HG02763 (cell line): Measurements from ENCODE around the gene HORMAD1.
"Not testable (repeated sequence)": the region's sequence is repeated elsewhere in the genome, so short reads cannot be mapped to it uniquely, and the experiment has no call there.

Experiments used
- ATAC-seq: cut with Tn5 transposase; IDR thresholded peaks from one replicate; pipeline ENCODE4 v1.9.1; 2021; ENCODE audit warnings: mild to moderate bottlenecking, moderate library complexity; ENCODE audit not compliant: unreplicated experiment

Gene HORMAD1, protein sequence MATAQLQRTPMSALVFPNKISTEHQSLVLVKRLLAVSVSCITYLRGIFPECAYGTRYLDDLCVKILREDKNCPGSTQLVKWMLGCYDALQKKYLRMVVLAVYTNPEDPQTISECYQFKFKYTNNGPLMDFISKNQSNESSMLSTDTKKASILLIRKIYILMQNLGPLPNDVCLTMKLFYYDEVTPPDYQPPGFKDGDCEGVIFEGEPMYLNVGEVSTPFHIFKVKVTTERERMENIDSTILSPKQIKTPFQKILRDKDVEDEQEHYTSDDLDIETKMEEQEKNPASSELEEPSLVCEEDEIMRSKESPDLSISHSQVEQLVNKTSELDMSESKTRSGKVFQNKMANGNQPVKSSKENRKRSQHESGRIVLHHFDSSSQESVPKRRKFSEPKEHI

DNA sequence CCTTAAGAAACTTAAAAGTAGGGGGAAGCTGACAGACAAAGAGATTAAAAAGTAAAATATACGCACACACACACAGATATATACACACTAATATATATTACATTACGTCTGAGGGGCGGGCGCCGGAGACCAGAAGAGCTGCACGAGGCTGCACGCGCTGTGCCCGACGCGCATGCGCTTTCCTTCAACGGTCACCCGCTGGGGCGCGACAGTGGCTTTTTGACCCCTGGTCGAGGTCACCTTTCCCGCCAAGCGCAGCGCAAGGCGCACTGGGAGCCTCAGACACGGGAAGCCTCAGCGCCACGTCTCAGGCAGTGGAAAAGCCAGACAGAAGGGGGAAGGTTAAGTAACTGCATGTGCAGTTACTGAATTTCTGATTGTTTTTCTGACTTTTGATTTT lies at the start of gene HORMAD1:
Gene HORMAD1, minus strand, starts transcription at position 193 of the 400 bp plus-strand sequence. CDS start 1,390 bp downstream, outside the sequence.
- ATAC-seq: no peak

DNA sequence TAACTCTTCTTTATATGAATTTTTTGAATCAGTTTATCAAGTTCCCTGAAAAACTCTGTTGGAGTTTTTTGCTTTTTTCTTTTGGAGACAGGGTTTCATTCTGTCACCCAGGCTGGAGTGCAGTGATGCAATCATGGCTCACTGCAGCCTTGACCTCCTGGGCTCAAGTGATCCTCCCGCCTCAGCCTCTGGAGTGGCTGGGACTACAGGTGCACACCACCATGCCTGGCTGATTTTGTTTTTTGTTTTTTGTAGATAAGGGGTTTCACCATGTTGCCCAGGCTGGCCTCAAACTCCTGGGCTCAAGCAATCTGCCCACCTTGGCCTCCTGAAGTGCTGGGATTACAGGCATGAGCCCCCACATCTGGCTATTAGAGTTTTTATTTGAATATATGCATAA lies 47.0 kb upstream of the HORMAD1 start:
- ATAC-seq: not testable (repeated sequence)

DNA sequence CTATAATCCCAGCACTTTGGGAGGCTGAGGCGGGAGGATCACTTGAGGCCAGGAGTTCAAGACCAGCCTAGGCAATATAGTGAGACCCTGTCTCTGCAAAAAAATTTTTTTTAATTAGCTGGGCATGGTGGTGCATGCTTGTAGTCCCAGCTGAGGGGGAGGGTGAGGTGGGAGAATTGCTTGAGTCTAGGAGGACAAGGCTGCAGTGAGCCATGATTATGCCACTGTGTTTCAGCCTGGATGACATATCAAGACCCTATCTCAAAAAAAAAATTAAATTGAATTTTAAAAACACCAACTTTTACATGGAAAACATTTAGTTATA lies 45.2 kb upstream of the HORMAD1 start:
- peak; percentile 5 for ATAC-seq

DNA sequence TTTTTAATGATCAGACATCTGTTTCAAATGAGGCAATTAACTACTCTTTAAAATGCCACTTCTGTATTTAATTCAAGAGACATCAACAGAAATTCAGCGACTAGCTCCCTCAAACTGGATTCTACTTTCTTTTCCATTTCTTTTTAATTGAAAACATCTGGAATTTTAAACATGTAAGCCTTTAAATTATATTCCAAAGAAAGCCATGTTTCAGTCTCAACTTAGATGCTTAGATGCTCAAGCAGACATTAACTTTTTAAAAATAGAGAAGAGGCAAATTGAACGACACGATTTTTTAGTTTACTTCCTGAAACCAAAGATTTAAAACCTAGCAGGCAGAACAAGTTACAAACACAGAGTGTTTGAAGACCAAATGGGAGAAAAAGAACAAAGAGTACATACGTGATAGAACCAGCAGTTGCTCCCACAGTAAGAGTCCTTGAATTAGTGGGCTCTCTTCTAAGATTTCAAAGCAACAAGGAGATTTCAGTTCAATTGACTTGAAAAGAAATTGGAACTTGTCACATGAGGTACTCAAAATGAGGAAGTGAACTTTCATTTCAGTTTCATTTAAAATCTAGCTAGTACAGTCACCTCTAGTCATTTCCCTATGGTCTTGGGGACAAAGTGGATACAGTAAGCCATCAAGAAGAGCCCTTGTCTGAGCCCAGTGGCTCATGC lies 44.7 kb upstream of the HORMAD1 start, which contains the start of gene CTSS:
Gene CTSS, minus strand, starts transcription at position 483 of the 681 bp plus-strand sequence. CDS start 1,015 bp downstream, outside the sequence.
- ATAC-seq: peak; percentile 83

DNA sequence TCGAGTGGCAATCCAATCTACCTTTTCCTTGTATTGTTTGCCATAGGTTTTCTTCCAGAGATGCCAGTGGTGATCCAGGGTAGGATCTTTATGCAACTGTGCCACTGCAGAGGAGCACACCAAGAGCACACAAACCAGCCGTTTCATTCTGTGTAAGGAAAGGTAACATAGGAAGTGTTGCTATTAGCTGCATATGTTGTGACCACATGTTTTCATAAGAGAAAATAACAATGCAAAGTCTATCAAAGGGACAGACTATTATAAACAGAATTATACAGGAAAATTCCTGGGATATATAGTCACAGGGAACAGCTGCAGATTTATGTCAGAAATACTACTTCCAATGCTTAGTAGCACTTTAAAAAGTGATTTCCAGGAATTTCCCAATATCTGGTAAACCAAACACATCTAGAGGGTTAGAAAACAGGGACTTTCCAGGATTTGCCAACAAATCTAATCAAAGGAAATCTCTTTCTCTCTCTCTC lies 44.0 kb upstream of the HORMAD1 start:
- no peak for ATAC-seq

DNA sequence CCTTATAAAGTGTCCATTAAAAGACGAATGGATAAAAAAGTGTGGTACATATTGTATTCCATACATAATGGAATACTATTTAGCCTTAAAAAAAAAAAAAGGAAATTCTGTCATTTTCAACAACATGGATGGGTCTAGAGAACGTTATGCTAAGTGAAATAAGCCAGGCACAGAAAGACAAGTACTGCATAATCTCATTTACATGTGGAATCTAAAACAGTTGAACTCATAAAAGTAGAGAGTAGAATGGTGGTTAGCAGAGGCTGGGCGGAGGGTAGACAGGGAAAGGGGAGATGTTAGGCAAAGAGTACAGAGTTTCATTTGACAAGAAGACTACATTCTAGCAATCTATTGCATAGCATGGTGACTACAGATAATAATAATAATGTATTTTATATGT lies 42.3 kb upstream of the HORMAD1 start:
- ATAC-seq: no peak

DNA sequence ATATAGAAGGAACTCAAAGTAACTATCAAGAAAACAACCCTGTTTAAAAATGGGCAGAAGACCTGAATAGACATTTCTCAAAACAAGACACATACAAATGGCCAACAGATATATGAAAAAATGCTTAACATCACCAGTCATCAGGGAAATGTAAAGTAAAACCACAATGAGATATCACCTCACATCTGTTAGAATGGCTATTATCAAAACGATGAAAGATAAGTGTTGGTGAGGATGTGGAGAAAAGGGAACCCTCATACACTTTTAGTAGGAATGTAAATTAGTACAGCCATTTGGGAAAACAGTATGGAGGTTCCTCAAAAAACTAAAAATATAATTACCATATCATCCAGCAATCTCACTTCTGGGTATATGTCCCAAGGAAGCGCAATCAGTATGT lies 41.9 kb upstream of the HORMAD1 start:
- ATAC-seq: no peak

DNA sequence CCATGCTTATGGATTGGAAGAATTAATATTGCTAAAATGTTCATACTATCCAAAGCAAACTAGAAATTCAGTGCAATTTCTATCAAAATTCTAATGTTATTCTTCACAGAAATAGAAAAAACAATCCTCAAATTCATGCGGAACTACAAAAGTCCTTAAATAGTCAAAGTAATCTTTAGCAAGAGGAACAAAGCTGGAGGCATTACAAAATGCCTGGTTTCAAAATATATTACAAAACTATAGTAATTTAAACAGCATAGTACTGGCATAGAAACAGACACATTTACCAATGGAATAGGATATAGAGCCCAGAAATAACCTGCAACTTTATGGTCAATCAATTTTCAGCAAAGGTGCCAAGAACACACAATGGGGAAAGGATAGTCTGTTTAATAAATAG lies 41.1 kb upstream of the HORMAD1 start:
- ATAC-seq: no peak

DNA sequence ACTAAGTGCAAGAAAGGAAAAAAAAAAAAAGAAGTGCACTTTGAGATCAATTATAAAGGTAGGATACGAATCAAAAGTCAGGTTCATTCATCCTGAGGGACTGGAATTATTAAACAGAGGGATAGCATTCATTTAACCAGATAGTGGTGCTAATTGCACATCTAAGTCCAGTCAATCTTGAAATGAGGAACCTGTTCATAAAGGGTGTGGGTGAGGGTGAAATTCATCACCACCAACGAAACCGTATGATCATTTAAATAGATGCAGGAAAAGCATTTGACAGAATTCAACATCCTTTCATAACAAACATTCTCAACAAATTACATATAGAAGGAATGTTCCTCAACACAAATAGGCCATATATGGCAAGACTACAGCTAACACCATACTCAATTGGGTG lies 39.3 kb upstream of the HORMAD1 start:
- no peak for ATAC-seq

DNA sequence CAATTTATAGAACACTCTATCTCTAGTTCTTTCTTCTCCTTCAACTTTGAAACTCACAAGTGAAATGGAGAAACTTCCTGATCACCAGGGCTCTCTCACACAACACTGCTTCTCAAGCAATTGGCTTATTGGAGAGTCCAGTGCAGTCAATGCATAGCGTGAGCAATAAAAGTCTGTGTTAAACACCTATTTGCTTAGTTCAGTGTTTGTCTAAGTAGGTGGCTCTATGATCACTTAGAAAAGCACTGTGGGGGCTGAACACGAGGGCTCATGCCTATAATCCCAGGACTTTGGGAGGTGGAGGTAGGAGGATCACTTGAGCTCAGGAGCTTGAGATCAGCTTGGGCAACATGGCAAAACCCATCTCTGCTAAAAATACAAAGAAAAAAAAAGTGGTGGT lies 32.7 kb upstream of the HORMAD1 start:
- ATAC-seq: no peak

DNA sequence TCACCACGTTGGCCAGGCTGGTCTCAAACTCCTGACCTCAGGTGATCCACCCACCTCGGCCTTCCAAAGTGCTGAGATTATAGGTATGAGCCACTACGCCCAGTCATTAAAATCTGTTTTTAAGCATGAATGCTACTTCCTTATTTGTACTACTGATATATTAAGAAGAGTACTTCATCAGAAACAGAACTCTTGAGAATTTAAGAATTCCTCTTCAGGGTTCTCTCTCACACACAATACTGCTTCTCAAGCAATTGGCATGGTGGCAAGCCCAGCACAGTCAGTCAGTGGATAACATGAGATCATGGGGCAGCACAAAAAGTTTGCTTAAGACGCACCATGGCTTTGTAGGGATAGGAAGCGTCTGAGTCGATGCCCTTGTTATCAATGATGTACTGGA lies 30.7 kb upstream of the HORMAD1 start:
- ATAC-seq: no peak

DNA sequence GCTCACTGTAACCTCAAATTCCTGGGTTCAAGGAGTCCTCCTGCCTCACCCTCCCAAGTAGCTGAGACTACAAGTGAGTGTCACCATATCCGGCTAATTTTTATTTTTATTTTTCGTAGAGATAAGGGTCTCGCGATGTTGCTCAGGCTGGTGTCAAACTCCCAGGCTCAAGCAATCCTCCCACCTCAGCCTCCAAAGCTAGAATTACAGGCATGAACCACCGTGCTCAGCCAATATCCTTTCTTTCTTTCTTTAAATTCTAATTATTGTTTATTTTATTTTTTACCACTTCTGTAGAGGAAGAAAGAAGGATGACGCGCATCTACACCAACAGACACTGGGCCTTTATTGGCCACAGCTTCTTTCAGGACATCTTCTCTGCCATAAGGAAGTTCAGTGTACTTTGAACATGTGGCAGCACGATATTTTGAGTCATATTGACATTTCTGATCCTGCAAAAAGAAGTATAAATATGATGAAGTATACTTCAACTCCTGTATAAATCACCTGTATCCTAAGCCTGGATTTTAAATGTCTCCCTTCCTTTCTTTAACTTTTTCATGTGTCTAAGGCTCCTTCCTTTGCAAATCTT lies 29.1 kb upstream of the HORMAD1 start:
- ATAC-seq: no peak

DNA sequence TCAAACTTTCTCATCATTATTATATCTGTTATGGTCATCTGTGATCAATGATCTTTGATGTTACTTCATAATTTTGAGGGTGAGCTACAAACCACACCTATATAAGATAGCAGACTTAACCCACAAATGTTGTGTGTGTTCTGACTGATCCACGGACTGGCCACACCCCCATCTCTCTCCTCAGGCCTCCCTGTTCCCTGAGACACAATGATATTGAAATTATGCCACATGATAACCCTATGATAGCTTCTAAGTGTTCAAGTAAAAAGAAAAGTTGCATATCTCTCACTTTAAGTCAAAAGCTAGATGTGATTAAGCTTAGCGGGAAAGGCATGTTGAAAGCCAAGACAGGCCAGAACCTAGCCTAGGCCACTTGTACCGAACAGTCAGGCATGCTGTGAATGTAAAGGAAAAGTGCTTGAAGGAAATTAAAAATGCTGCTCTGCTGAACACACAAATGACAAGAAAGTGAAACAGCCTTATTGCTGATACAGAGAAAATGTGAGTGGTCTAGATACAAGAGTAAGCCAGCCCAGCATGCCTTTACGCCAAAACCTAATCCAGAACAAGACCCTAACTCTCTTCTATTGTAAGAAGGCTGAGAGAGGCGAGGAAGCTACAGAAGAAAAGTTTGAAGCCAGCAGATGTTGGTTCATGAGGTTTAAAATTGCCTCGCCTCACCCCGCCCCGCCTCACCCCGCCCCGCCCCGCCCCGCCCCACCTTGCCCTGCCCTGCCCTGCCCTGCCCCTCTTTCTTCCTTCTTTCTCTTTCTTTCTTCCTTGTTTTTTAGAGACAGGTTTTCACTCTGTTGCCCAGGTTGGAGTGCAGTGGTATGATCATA lies 28.4 kb upstream of the HORMAD1 start:
- no peak for ATAC-seq

DNA sequence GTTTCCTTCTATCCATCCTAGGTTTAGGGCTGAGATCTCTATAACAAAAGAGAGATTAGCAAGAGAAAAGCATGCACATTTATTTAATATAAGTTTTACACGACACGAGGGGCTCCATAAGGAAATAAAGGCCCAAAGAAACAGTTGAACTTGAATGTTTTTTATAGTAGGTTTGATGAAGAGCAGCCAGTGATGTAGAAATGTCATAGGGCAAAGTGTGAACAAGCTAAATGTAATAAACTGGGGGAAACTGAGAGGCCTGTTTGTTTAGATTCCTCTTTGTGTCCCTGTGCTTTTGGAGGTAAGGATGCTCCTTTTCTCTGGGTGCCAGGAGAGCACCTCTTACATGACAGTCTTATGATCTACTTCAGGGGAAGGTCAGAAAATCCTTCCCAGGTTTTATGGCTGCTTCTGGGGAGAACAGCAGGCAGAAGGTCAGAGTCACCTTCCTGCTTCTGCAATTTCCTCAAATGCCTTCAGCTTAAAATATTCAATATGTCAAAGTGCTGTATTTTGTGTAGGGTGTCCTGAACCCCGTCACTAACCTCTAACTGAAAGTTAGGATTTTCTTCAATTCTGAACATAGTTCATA lies 9.5 kb upstream of the HORMAD1 start:
- ATAC-seq: no peak

DNA sequence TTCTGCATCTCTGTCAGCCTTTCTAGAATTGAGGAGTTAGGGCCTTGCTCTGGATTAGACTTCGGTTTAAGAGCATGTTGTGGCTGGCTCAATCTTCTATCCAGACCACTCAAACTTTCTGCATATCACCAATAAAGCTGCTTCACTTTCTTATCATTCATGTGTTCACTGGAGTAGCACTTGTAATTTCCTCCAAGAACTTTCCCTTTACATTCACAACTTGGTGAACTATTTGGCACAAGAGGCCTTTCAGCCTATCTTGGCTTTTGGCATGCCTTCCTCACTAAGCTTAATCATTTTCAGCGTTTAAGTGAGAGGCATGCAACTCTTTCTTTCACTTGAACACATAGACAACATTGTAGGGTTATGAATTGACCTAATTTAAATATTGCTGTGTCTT lies 3.6 kb upstream of the HORMAD1 start:
- no peak for ATAC-seq

DNA sequence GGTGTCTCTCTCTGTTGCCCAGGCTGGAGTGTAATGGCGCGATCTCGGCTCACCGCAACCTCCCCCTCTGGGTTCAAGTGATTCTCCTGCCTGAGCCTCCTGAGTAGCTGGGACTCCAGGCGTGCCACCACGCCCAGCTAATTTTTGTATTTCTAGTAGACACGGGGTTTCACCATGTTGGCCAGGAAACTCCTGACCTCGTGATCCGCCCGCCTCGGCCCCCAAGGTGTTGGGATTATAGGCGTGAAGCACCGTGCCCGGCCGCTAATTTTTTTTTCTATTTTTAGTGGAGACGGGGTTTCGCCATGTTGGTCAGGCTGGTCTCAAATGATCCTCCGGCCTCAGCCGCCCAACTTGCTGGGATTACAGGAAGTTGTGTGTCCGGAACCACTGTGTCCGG lies 597 bp downstream of the HORMAD1 start:
- ATAC-seq: no peak

DNA sequence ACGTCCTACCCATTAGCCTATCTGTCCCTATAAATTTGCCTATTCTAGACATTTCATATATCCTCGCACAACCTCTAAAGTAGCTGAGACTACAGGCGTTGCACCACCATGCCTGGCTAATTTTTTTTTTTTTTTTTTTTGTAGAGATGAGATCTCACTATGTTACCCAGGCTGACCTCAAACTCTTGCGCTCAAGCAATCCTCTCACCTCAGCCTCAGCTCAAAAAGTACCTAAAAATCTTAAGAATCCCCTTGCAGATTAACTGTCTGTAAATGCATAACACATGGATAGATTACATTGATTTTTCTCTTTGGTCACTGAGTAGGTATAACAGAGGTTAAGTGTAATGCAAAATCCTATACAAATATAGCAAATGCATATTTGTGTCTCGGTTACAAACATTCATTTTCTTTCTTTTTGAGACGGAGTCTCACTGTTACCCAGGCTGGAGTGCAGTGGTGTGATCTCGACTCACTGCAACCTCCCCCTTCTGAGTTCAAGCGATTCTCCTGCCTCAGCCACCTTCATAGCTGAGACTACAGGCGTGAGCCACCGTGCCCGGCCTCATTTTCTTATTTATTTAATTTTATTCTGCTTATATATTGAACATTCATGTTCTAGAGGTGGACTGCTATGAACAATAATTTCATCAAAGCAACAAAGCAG lies 2.3 kb downstream of the HORMAD1 start:
- no peak for ATAC-seq

DNA sequence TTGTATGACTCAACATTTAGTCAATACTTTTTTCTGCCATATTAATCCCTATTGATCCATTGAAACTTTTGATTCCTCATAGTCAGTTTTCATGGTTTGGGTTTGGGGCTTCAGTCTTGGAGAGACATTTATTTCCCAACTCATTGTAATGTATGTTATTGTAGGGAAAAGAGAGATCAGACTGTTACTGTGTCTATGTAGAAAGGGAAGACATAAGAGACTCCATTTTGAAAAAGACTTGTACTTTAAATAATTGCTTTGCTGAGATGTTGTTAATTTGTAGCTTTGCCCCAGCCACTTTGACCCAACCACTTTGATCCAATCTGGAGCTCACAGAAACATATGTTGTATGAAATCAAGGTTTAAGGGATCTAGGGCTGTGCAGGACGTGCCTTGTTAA lies 11.7 kb downstream of the HORMAD1 start:
- not testable (repeated sequence) for ATAC-seq

DNA sequence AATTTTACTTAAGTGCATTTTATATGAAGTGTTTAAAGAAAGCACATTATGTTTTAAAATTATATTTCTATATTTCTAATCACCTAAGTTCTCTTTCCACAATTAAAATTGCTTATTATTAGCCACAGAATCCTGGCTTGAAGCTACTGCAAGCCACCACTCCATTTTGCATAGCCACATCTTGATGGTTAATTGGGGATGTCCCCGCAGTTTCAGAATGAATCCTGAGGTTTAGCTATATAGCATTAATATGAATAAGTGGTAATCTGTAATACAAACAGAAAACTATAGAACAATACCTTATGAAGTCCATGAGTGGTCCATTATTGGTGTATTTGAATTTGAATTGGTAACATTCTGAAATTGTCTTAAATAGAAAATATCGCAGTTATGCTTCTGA lies 12.1 kb downstream of the HORMAD1 start:
- no peak for ATAC-seq

DNA sequence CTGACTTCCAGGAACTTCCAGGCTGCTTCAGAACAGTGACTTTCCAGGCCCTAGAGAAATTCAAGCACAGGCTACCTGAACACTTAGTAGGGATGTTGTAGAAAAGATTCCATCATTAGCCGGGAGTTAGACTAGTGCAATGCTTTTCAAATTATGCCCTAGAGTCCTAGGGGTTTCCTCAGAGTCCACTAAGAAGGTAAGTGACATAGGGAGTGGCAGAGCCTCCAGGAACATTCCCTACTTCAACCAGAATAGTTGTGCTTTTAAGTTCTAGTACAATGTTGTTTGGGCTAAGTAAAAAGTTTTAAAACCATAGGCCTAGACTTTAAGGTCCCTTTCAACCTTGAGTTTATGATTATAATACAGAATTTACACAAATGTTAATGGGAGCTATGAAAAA lies 14.6 kb downstream of the HORMAD1 start:
- ATAC-seq: no peak
